NCI-H128 (cell line): ENCODE results near the gene IGFN1.

Source experiments
- DNase-seq: peaks from one replicate; lab custom pipeline; 2025; ENCODE audit not compliant: unreplicated experiment; lab: John Stamatoyannopoulos, UW

IGFN1 gene

DNA sequence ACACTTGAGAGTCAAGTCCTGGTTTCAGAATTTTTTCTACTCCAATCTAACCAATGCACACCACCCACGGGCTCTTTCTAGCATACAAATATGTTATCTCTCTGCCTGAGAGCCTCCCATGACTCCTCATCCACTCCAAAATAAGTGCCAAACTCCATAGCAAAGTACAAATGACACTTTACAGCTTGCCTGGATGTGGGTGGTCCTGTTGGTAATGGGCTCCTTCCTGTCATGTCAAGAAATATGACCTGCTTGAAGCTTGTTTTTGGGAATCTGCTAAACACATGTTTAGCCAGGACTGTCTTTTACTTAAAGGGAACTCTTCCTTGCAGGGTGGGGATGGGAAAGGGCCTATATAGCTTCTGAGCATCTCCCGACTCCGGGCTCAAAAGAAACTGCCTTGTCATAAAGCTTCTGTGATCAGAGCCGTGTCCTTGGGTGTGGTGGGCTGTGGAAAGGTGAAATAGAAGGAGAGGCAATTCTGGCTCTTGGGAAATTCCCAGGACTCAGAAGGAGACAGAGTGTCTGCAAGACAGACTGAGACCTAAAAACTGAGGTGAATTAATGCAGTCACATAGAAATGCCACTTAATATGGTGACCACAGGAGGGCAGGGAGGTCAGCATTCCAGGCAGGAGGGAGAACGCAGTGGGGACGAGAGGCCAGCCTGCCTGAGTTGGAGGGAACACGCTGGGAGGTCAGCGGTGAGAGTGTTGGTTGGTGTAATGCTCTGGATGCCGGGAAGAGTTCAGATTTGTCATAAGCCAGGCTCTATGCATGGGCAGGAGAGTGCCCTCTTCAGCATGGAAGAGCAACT lies 6.1 kb upstream of the IGFN1 start:
- DNase-seq: no peak

DNA sequence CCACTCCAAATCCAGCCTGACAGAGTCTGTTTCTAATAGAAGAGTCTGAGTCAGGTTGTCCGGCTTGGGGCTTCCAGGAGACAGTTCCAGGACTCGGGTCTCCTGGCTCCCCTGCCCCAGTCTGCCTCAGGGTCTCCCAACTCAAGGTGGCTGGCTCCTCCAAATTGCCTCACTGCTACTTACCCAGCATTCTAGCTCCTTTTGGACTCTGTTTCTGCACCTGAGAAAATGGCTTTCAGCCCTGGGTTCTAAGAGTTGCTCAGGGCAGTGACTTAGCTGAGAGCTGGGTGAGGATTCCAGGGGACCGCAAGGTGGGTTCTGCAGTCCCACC lies 5.5 kb upstream of the IGFN1 start:
- DNase-seq: no peak

- DNase-seq: no peak
These were observed 5.0 kb upstream of the IGFN1 start for GRCh38 chr1:201185527-201186128.

DNA sequence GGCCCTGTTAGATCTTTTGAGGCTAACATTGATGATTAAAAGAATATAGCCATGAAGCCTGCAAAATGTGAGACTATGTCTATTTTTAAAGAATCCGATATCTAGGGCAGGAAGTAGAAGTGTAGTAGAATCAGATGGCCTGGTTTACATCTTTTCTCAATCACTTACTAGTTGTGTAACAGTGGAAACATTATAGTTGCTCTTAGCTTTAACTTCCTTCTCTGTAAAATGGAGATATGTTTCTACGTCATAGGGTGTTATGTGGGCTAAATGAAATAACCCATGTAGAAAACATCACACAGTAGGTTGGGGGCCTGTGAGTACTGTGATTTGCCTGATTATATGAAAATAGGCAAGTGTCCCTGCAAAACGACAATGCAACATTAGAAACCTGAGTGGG lies 4.4 kb upstream of the IGFN1 start:
- DNase-seq: no peak

DNA sequence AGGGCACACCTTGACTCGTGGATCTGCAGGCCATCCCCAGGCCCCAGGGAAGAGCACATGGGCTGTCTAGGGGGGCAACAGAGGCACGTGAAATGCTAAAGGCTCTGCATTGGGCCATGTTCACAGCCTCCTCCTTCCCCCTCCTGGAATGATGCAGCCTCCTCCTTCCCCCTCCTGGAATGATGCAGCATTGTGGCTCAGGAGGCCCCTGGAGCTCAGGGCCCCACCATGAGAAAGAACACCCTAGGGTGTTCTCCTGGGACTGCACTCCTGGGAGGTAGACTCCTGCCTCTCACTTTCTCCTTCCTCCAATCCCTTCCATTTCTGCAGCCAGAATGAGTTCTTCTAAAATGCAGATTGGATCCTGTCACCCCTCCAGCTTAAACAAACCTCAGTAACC lies 1.5 kb upstream of the IGFN1 start:
- DNase-seq: no peak

DNA sequence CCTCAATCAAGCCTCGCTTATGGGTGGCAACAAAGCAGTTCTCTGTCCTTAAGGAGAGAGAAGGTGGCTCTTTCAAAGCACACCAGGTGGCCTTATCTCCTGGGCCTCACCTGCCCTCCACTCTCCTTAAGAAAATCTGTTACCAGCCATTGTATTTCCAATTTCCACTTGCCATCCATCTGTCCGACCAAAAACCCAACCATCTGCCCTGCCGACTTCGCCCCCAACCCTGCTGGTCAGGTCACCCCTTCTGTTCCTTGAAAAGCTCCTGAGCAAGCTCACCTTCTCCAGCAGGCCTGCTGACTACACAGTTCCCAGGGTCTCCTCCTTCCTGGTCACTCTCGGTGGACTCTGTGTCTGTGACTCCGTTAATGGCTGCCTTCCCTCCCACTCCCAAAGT lies 619 bp upstream of the IGFN1 start:
- no peak for DNase-seq

GRCh38 chr1:201191653-201192260 lies 1.1 kb downstream of the IGFN1 start:
- no peak for DNase-seq

GRCh38 chr1:201192261-201192788 lies 1.7 kb downstream of the IGFN1 start:
- DNase-seq: no peak

GRCh38 chr1:201194046-201194445 lies 3.4 kb downstream of the IGFN1 start:
- DNase-seq: no peak

DNA sequence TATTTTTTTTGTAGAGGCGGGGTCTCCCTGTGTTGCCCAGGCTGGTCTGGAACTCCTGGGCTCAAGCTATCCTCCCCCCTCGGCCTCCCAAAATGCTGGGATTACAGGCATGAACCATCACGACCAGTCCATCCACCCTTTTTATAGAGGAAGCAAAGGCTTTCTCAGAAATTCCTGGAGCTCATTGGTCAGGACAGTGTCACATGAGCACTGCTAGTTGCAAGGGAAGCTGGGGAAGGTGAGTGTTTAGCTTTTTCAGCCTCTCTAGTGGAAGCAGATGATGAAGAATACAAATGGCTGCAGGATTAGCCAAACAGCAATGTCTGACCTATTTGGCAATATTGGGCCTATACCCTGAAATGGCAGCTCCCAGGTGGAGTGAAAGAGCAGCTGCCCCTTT lies 8.0 kb downstream of the IGFN1 start:
- DNase-seq: no peak

DNA sequence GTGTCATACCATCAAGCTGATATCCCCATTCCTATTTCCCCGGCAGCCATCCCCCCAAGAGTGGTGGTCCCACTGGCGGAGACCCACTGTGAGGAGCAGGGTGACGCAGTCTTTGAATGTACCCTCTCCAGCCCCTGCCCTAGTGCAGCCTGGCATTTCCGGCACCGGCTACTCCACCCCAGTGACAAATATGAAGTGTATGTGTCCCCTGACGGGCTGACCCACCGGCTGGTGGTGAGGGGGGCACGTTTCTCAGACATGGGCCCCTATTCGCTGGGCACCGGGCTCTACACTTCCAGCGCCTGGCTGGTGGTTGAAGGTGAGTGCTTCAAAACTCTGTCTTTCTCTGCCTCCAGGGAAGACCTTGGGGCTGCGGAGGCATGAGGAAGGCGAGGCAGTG lies 14.4 kb downstream of the IGFN1 start:
- DNase-seq: no peak

DNA sequence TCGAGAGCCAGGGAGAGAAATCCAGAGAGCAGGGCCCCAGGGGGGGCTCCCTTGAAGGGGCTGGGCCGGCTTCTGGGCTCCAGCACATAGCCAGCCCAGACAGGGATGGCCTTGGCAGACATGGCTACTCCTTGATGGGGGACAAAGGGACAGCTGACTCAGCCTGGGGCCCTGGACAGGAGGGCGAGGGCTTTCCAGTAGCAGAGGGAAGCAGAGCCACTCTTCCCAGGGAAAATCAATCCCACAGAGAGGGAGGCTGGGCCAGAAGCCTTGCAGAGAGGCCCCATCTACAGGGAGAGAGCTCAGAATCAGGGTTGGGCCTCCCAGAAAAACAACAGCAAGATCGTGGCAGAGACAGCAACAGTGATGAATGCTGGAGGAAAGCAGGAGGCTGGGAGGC lies 15.6 kb downstream of the IGFN1 start:
- no peak for DNase-seq

DNA sequence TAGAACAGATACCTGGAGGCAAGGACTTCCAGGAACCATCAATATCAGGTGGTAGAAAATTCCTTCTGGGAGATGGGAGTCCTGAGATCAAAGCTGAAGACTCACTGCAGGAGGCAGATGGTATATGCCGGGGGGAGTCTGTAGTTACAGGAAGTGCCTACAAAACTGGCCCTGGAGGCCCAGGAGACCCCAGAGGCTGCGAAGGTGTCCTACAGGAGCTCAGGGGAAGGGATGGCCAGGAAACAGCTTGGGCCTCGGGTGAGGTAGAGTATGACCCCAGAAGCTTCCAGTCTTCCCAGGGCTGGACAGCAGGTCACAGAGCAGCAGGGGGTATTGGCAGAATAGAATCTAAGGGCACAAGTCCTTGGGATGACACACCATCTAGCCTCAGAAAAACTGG lies 16.4 kb downstream of the IGFN1 start:
- DNase-seq: no peak

DNA sequence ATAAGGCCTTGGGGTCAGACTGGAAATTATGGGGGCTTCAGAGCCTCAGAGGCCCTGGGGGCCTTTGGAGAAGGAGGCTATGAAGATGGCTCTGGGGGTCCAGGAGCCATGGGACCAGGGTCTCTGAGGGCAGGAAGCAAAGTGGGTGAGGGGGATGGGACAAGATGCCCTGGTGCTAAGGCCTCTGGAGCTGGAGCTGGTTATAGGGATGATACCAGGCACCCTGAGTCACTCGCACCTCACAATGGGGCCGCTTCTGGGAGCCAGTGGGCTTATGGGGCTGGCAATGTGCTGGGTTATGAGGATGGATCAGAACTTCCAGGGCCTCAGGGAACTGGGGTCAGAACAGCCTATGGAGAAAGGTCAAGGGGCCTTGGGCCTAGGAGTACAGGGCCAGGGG lies 17.6 kb downstream of the IGFN1 start:
- no peak for DNase-seq

DNA sequence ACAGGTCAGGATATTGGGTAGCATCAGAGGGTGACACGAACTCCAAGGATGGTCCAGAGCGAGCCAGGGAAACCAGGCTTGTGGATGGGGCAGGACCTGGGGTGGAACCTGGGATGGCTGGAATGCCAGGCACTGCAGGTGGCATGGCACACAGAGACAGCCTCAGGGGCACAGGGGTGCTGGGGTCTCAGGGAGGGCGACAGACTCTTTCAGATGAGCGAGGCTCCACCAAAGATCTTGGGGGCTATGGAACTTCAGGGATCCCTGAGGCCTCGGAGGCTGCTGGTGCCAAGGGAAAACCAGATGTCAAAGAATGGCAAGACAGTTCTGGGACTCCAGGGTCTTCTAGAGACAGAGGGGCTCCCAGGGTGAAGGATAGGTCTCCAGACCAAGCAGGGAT lies 21.4 kb downstream of the IGFN1 start:
- DNase-seq: no peak

DNA sequence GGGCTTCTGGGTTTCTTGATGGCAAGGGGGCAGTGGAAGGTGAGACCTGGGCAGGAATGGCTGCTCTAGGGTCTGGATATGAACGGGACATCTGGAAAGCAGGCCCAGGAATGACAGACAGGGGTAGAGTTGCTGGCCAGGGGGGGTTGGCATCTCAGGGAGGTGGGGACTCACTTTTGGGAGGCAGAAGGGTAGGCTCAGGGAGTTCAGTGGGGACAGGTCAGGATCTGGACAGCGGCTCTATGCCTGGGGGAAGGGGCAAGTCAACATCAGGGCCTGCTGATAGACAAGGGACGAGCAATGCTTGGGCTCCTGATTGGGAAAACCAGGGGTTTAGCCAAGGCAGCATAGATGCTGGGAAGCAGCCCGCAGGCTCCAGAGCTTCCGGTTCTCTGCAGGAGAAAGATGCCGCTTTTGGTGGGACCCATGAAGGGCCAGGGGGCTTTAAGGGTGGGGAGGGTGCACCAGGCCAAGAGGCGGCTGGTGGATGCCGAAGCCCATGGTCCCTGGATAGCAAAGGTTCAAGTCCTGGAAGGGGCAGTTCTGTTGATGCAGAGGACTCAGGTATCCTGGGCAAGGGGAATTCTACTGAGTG lies 21.9 kb downstream of the IGFN1 start:
- no peak for DNase-seq

DNA sequence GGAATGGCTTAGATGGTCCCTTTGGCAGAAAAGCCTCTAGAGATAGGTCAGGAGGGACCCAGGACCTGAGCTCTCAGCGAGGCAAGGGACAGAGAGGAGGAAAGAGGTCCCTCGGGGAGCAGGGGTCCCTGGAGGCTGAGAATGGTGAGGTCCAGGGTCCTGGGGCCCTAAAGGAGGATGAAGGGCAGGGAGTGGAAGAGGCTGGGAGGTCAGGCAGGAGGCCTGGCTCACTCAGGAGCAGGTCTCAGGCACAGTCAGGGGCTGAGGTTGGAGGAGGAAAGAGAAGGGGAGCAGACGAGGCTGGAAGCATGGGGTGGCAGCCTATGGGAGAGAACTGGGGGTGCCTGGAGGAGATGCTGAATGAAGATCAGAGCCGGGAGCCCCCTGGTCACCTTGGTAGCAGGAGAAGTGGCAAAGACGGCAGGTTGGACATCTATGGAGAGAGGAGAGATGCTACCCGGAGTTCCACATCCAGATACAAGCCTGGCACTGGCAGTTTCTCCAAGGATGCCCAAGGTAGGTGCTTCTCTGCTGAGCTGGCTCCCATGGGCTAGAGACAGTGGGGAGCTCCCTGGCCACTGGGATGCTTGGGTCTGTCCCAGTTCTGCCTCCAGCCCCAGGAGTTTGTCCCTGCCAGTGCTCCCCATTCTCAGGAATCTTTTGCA lies 22.6 kb downstream of the IGFN1 start:
- no peak for DNase-seq

GRCh38 chr1:201213926-201214325 lies 23.3 kb downstream of the IGFN1 start:
- no peak for DNase-seq

- DNase-seq: no peak
These were observed 23.8 kb downstream of the IGFN1 start for GRCh38 chr1:201214461-201214860.

DNA sequence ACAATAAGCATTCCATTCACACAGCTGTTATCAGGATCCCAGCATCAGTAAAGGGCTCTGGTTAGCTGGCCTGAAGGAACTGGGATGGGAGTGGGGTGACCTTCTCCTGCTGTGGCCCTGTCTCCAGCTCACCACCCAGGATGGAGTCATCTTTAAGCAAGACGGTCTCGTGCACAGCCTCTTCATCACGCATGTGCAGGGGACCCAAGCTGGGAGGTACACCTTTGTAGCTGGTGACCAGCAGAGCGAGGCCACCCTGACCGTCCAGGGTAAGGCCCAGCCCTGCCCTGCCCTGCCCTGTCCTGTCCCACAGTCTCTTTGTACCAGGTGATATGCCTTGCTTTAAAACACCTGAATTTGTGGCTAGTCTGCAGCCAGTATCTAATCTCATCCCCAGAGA lies 24.3 kb downstream of the IGFN1 start:
- DNase-seq: no peak

GRCh38 chr1:201215531-201216357 lies 25.1 kb downstream of the IGFN1 start:
- no peak for DNase-seq
